Progenitor cell of endocrine pancreas (in vitro differentiated cells): ENCODE measurements around the gene TLN1. TPM values are rescaled to one million over a fixed set of nuclear protein-coding genes. Genes with fewer than 3 reads are reported as not detected.

ENCODE experiments used
- DNase-seq: peaks from one replicate; pipeline ENCODE4 v3.0.0; 2021; ENCODE audit warnings: low spot score; ENCODE audit not compliant: unreplicated experiment
- H3K27ac Mint-ChIP-seq: 2 replicates; pipeline ENCODE4 v1.8.0; 2021; ENCODE audit warnings: mild to moderate bottlenecking, moderate library complexity, mixed read lengths
- H3K27me3 Mint-ChIP-seq: 2 replicates; pipeline ENCODE4 v1.8.0; 2021; ENCODE audit warnings: mixed read lengths
- H3K36me3 Mint-ChIP-seq: 2 replicates; pipeline ENCODE4 v1.8.0; 2022; ENCODE audit warnings: mixed read lengths; ENCODE audit not compliant: insufficient read depth
- H3K4me1 Mint-ChIP-seq: 2 replicates; pipeline ENCODE4 v1.8.0; 2021; ENCODE audit warnings: low read depth, mixed read lengths
- H3K4me3 Mint-ChIP-seq: 2 replicates; pipeline ENCODE4 v1.8.0; 2021; ENCODE audit warnings: low read depth, mild to moderate bottlenecking, moderate library complexity, mixed read lengths
- H3K9me3 Mint-ChIP-seq: 2 replicates; pipeline ENCODE4 v1.8.0; 2021; ENCODE audit warnings: low read depth, mixed read lengths
- microRNA-seq: library from miRNA; unstranded; fragments of <30 nt; microRNA quantifications from one replicate; pipeline ENCODE4 v1.1.0, GENCODE V29; 2020; ENCODE audit warnings: borderline number of aligned reads; ENCODE audit not compliant: unreplicated experiment
- total RNA-seq: library from RNA; stranded (reverse); gene quantifications from 2 replicates; pipeline ENCODE4 v1.2.1, GENCODE V29; 2021
- TF ChIP-seq, protein P1 (sequence below): fragments of 200-600 bp; sonication (generic); IDR thresholded peaks from one replicate; pipeline ENCODE4 v1.5.0; 2021; ENCODE audit warnings: antibody characterized with exemption, mild to moderate bottlenecking; ENCODE audit not compliant: unreplicated experiment

The TLN1 gene
- total RNA-seq, 1 donor from 2014 or later: 136 TPM

DNA sequence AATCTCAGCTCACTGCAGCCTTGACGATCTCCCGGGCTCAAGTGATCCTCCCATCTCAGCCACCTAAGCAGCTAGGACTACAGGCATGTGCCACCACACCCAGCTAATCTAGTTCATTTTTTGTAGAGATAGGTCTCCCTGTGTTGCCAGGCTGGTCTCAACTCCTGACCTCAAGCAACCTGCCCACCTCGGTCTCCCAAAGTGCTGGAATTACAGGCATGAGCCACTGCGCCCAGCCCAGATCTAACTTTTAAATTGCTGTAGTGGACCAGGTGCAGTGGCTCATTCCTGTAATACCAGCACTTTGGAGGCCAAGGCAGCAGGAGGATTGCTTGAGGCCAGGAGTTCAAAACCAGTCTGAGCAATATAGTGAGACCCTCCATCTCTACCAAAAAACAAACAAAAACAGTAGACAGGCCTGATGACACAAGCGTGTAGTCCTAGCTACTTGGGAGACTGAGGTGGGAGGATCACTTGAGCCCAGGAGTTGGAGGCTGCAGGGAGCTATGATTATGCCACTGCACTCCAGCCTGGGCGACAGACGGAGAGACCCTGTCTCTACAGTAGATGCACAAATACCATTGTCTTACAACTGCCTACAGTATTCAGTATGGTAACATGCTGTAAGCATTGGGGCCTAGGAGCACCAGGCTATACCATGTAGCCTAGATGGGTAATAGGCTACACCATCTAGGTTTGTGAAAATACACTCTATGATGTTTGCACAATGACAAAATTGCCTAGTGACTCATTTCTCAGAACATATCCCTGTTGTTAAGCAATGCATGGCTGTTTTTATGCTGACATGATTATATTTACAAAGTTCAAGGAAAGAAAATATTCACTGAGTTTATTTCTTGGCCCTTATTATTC lies 79.8 kb downstream of the TLN1 start:
- no peak overlapping the region for H3K4me3 Mint-ChIP-seq
- H3K36me3 Mint-ChIP-seq: no peaks in the 10 kb centered on the region
- TF ChIP-seq, protein P1, sequence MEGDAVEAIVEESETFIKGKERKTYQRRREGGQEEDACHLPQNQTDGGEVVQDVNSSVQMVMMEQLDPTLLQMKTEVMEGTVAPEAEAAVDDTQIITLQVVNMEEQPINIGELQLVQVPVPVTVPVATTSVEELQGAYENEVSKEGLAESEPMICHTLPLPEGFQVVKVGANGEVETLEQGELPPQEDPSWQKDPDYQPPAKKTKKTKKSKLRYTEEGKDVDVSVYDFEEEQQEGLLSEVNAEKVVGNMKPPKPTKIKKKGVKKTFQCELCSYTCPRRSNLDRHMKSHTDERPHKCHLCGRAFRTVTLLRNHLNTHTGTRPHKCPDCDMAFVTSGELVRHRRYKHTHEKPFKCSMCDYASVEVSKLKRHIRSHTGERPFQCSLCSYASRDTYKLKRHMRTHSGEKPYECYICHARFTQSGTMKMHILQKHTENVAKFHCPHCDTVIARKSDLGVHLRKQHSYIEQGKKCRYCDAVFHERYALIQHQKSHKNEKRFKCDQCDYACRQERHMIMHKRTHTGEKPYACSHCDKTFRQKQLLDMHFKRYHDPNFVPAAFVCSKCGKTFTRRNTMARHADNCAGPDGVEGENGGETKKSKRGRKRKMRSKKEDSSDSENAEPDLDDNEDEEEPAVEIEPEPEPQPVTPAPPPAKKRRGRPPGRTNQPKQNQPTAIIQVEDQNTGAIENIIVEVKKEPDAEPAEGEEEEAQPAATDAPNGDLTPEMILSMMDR: no peak
- H3K9me3 Mint-ChIP-seq: no peaks in the 10 kb centered on the region
- DNase-seq: no peak
- H3K4me1 Mint-ChIP-seq: peaks cover 15% of the 10 kb centered on the region
- H3K27ac Mint-ChIP-seq: no peak overlapping the region
- H3K27me3 Mint-ChIP-seq: peaks cover 18% of the 10 kb centered on the region

DNA sequence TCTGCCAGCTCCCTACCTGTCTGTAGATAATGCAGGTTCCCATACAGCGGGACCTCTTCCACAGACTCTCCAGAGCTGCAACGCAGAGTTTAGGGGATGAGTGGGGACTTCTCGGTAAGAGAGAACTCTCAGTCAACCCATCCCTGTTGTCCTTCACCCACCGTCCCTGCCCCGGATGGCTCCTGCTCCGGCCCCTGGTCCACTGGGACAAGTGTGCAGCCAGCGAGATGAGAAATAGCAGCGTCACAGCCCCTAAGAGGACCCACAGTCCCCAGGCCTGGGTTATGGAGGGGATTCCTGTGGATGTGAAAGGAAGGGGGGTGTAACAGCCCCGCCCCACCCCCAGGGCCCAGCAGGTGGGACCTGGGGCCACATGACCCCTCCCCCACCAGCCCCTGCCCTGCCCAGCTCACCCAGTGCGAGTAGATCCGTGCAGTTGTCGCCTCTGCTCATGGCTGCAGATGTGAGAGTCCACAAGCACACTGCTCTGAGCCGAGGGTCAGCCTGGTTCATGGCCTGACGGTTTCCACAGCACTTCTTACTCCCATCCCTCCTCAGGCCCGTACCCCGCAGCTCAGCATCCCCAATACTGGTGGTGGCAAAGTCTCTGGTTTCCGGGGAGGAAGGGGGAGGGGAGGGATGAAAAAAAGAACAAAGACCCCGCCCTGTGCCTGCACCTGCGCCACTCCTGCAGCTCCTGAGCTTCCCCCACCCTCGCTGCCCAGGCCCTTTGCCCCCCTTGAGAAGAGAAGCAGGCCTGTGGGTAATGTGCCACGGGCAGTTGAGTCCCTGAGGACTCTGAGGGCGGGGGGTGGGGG lies 81.4 kb downstream of the TLN1 start, which contains the start of gene SIT1:
TSS of gene SIT1 (minus strand) at position 591 of the 818 bp plus-strand sequence. CDS start at position 513, 78 bp downstream.
- H3K27ac Mint-ChIP-seq: no peak within 1 kb of the TSS
- H3K4me1 Mint-ChIP-seq: peaks cover 17% of the 10 kb centered on the region

DNA sequence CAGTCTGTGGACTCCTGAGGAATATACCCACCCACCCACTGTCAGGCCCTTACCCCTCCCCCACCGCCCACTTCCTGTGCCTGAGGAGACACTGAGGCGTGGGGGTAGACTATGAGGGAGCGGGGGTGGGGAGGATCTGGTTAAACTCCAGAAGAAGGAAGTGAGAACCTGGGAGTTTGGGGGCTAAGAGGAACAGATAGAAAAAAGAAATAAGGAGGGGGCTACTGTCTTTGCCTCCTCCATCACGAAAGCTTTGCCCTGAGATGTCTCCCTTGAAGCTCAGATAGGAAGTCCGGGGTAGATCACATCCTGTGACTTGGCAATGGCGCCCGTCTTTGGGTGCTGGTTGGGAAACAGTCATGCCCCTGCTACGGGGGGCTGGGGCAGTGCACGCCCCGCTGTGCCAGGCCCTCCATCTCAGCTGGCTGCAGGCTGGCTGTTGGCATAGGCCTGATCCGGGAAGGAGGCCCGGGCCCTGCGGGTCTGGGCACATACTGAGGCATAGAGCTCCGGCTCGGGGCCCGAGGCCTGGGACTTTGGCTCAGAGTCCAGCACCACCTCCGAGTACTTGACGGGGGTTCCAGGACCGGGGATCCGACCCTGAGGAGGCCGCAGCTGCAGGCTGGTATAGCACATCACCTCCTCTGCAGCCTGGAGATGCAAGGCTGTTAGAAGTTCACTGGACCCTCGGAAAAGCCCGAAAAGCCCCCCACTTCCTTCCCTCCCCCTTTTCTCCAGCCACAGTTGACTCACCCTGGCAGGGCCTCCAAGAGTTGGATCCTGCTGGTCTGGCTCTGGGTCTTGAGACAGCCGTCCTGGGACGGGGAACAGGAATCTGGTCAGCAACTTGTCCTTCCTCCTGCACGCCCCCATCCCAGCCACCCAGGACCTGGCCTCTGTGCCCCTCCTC lies 82.3 kb downstream of the TLN1 start:
- Mint-ChIP-seq H3K4me1 (peaks cover 17% of the 10 kb centered on the region), H3K36me3 (no peaks in the 10 kb centered on the region), H3K27me3 (peaks cover 11% of the 10 kb centered on the region), H3K9me3 (no peaks in the 10 kb centered on the region), H3K4me3 (no peak overlapping the region), H3K27ac (no peak overlapping the region)
- no peak for DNase-seq
- TF ChIP-seq, protein P1: no peak

More for the DNA sequence above, 81.4 kb downstream of the TLN1 start, which contains the start of gene SIT1:
- H3K36me3 Mint-ChIP-seq: no peaks in the 10 kb centered on the region
- H3K4me3 Mint-ChIP-seq: peak within 1 kb of the TSS; percentile 16
- peaks cover 11% of the 10 kb centered on the region for H3K27me3 Mint-ChIP-seq
- no peaks in the 10 kb centered on the region for H3K9me3 Mint-ChIP-seq
- no peak for DNase-seq
- TF ChIP-seq, protein P1: no peak

Small RNAs within 50 kb of the gene (microRNA-seq; reads per million reads assigned to microRNA genes)
- gene MIR6852 (2.4 reads per million), gene MIR6853 (not detected)

Other genes starting within 250 kb of the TLN1 start
- gene RUSC2, start 242.1 kb downstream of the TLN1 start, total RNA-seq: 17.9 and 20.8 TPM in 2 replicates
- 62.3 and 63.2 TPM in 2 replicates for gene TESK1, start 126.9 kb downstream of the TLN1 start, total RNA-seq
- 3.1 and 4.2 TPM in 2 replicates for gene CD72, start 113.8 kb downstream of the TLN1 start, total RNA-seq
- not detected in 2 replicates for gene SIT1, start 81.3 kb downstream of the TLN1 start, total RNA-seq
- 15,251 and 16,487 TPM in 2 replicates for gene RMRP, start 74.2 kb downstream of the TLN1 start, total RNA-seq
- gene CCDC107, start 73.9 kb downstream of the TLN1 start, total RNA-seq: 17.2 and 18.8 TPM in 2 replicates
- gene ARHGEF39, start 67.0 kb downstream of the TLN1 start, total RNA-seq: 9.1 and 10.4 TPM in 2 replicates
- 0.31 and 0.49 TPM in 2 replicates for gene CA9, start 58.3 kb downstream of the TLN1 start, total RNA-seq
- gene TPM2, start 42.3 kb downstream of the TLN1 start, total RNA-seq: 24.3 and 32.4 TPM in 2 replicates
- 31.5 and 33.2 TPM in 2 replicates for gene CREB3, start 471 bp upstream of the TLN1 start, total RNA-seq
- 130 and 138 TPM in 2 replicates for gene GBA2, start 17.0 kb upstream of the TLN1 start, total RNA-seq
- gene RGP1, start 17.1 kb upstream of the TLN1 start, total RNA-seq: 37.8 and 40.0 TPM in 2 replicates
- not detected in 2 replicates for gene MSMP, start 22.1 kb upstream of the TLN1 start, total RNA-seq
- 17.0 and 23.4 TPM in 2 replicates for gene NPR2, start 59.4 kb upstream of the TLN1 start, total RNA-seq
- gene SPAG8, start 80.1 kb upstream of the TLN1 start, total RNA-seq: 2.9 and 3.2 TPM in 2 replicates
- gene HINT2, start 82.8 kb upstream of the TLN1 start, total RNA-seq: 37.7 and 41.5 TPM in 2 replicates
- not detected in 2 replicates for gene FAM221B, start 96.5 kb upstream of the TLN1 start, total RNA-seq
- 24.1 and 25.4 TPM in 2 replicates for gene TMEM8B, start 97.0 kb upstream of the TLN1 start, total RNA-seq
- not detected in 2 replicates for gene OR13J1, start 138.2 kb upstream of the TLN1 start, total RNA-seq
- gene HRCT1, start 174.0 kb upstream of the TLN1 start, total RNA-seq: not detected in 2 replicates
- not detected in 2 replicates for gene SPAAR, start 177.3 kb upstream of the TLN1 start, total RNA-seq
- not detected in 2 replicates for gene OR2S2, start 226.0 kb upstream of the TLN1 start, total RNA-seq